Esophagus squamous epithelium (tissue), 5 donors: ENCODE results near the gene ADGRE1. TPM values are rescaled to one million over a fixed set of nuclear protein-coding genes. Genes with fewer than 3 reads are reported as not detected.

Source experiments
- DNase-seq: peaks from one replicate; lab custom pipeline; 2025; lab: John Stamatoyannopoulos, UW
- H3K27ac ChIP-seq, 4 donors: fragments of 200-600 bp; sonication (generic); one replicate each; pipeline ENCODE4 v1.5.1; 2016 to 2019; ENCODE audit warnings: mild to moderate bottlenecking in 1 of 4
- H3K27me3 ChIP-seq, 4 donors: fragments of 200-600 bp; sonication (generic); 1 replicate in 3 of 4; 2 replicates in 1 of 4; pipeline versions ENCODE4 v1.5.1 to v1.6.0; 2017 to 2021; ENCODE audit warnings: antibody characterized with exemption in 1 of 4
- H3K36me3 ChIP-seq, 3 donors: fragments of 200-600 bp; sonication (generic); one replicate each; pipeline ENCODE4 v1.5.1; 2016 to 2019
- H3K4me1 ChIP-seq, 3 donors: fragments of 200-600 bp; sonication (generic); one replicate each; pipeline ENCODE4 v1.5.1; 2017 to 2019
- H3K4me3 ChIP-seq, 4 donors: fragments of 200-600 bp; sonication (generic); 1 replicate in 3 of 4; 2 replicates in 1 of 4; pipeline ENCODE4 v1.5.1; 2016 to 2019; ENCODE audit warnings: mild to moderate bottlenecking in 2 of 4, moderate library complexity in 1 of 4
- H3K9me3 ChIP-seq, 3 donors: fragments of 200-600 bp; sonication (generic); one replicate each; pipeline ENCODE4 v1.5.1; 2016 to 2019
- CTCF ChIP-seq, 6 experiments: fragments of 450-650 bp in 4 of 6; fragments of 200-600 bp in 2 of 6; sonication (generic) in 2 of 6; IDR thresholded peaks; one replicate each; pipeline ENCODE4 v1.5.1; 2016 to 2019; ENCODE audit warnings: antibody characterized with exemption in 6 of 6, mild to moderate bottlenecking in 4 of 6, moderate library complexity in 4 of 6
- POLR2A ChIP-seq, 4 donors: fragments of 450-650 bp; IDR thresholded peaks; one replicate each; pipeline ENCODE4 v1.6.1; 2017; ENCODE audit warnings: antibody characterized with exemption in 4 of 4, mild to moderate bottlenecking in 4 of 4, moderate library complexity in 3 of 4
- WGBS, 2 donors: methylation state at CpG; one replicate each; pipeline ENCODE4 v1.1.5; 2018; 5-methylcytosine and 5-hydroxymethylcytosine counted together
- intact Hi-C: fragments of 100-400 bp; cut with DNase I; formaldehyde crosslinking; loops from one replicate; pipeline ENCODE4 v1.15.0; 2022
- total RNA-seq, 4 donors: library from RNA; depleted of rRNA; stranded (reverse); fragments of >200 nt; gene quantifications; one replicate each; pipeline ENCODE4 v1.1.0, GENCODE V29; 2016
- donor health status: DM: yes; HTN: yes; CAD: no.

Gene ADGRE1
- total RNA-seq, 4 donors from 2014 or later, result 0.38 TPM; not detected in 3

GRCh38 chr19:6925801-6926751 lies 38.7 kb downstream of the ADGRE1 start:
- H3K36me3 ChIP-seq, result no peaks in the 10 kb centered on the region
- intact Hi-C loops, result no loop called here
- no peak overlapping the region for H3K27ac ChIP-seq
- WGBS, 2 donors, result 69 to 73% methylated on average over 13 to 15 of the region's 15 CpGs
- H3K4me1 ChIP-seq, result no peaks in the 10 kb centered on the region
- no peaks in the 10 kb centered on the region for H3K27me3 ChIP-seq
- no peak overlapping the region for H3K4me3 ChIP-seq
- no peak for DNase-seq
- no peak for TF ChIP-seq POLR2A (IDR thresholded peaks at IDR 0.05)
- TF ChIP-seq CTCF (IDR thresholded peaks at IDR 0.05), result no peak
- H3K9me3 ChIP-seq, result peaks cover 0 to 33% (median 17%) of the 10 kb centered on the region in 3 donors

- TF ChIP-seq CTCF (IDR thresholded peaks at IDR 0.05) (no peak), POLR2A (IDR thresholded peaks at IDR 0.05) (no peak)
- 50 to 57% methylated on average over 3 of the region's 3 CpGs for WGBS, 2 donors
- intact Hi-C loops, result no loop called here
Observed at GRCh38 chr19:6930190-6930589, 42.8 kb downstream of the ADGRE1 start.

GRCh38 chr19:6935069-6935468 lies 47.7 kb downstream of the ADGRE1 start:
- intact Hi-C loops, result no loop called here
- 40 to 80% methylated on average over 3 of the region's 3 CpGs for WGBS, 2 donors
- Histone ChIP-seq H3K4me1 (no peaks in the 10 kb centered on the region), H3K36me3 (no peaks in the 10 kb centered on the region), H3K4me3 (no peak overlapping the region), H3K27ac (no peak overlapping the region), H3K27me3 (peaks cover 0 to 7% (median 0%) of the 10 kb centered on the region in 4 donors), H3K9me3 (peaks cover 0 to 23% (median 2%) of the 10 kb centered on the region in 3 donors)
- TF ChIP-seq CTCF (IDR thresholded peaks at IDR 0.05) (no peak), POLR2A (IDR thresholded peaks at IDR 0.05) (no peak)
- DNase-seq, result no peak

More at GRCh38 chr19:6930190-6930589, 42.8 kb downstream of the ADGRE1 start:
- DNase-seq, result no peak
- Histone ChIP-seq H3K9me3 (peaks cover 0 to 23% (median 13%) of the 10 kb centered on the region in 3 donors), H3K36me3 (no peaks in the 10 kb centered on the region), H3K4me1 (no peaks in the 10 kb centered on the region), H3K27me3 (no peaks in the 10 kb centered on the region), H3K27ac (no peak overlapping the region), H3K4me3 (no peak overlapping the region)

GRCh38 chr19:6935618-6936017 lies 48.2 kb downstream of the ADGRE1 start:
- 55 to 84% methylated on average over 5 of the region's 5 CpGs for WGBS, 2 donors
- Histone ChIP-seq H3K36me3 (no peaks in the 10 kb centered on the region), H3K4me3 (no peak overlapping the region), H3K27ac (no peak overlapping the region), H3K4me1 (no peaks in the 10 kb centered on the region), H3K9me3 (peaks cover 0 to 18% (median 0%) of the 10 kb centered on the region in 3 donors), H3K27me3 (peaks cover 0 to 7% (median 0%) of the 10 kb centered on the region in 4 donors)
- intact Hi-C loops, result no loop called here
- TF ChIP-seq CTCF (IDR thresholded peaks at IDR 0.05) (no peak), POLR2A (IDR thresholded peaks at IDR 0.05) (no peak)
- DNase-seq, result no peak

- 52 to 70% methylated on average over 3 of the region's 3 CpGs for WGBS, 2 donors
- no peak for DNase-seq
- TF ChIP-seq CTCF (IDR thresholded peaks at IDR 0.05) (no peak), POLR2A (IDR thresholded peaks at IDR 0.05) (no peak)
- Histone ChIP-seq H3K27ac (no peak overlapping the region), H3K27me3 (no peaks in the 10 kb centered on the region), H3K9me3 (no peaks in the 10 kb centered on the region), H3K4me3 (no peak overlapping the region), H3K4me1 (no peaks in the 10 kb centered on the region), H3K36me3 (no peaks in the 10 kb centered on the region)
- intact Hi-C loops, result no loop called here
Observed at GRCh38 chr19:6945733-6946132, 58.4 kb downstream of the ADGRE1 start.
